Neural cell (in vitro differentiated cells): Measurements from ENCODE around the gene ESPNL. TPM values are rescaled to one million over a fixed set of nuclear protein-coding genes. Genes with fewer than 3 reads are reported as not detected.

Experiments used
- H2AFZ ChIP-seq: fragments of 200-600, 300-800 bp; sonication (generic), shearing (Covaris generic); 2 replicates; pipeline ENCODE4 v1.6.0; 2014; ENCODE audit warnings: low read depth, mild to moderate bottlenecking, antibody characterized with exemption, low read length, moderate library complexity
- H3F3A ChIP-seq: fragments of 200-600 bp; shearing (Covaris generic); 2 replicates; pipeline ENCODE4 v1.6.1; 2016; ENCODE audit warnings: mild to moderate bottlenecking, moderate library complexity, mixed read lengths, antibody characterized with exemption, low read length; ENCODE audit not compliant: insufficient read depth, poor library complexity, severe bottlenecking
- H3K27ac ChIP-seq: fragments of 200-600, 300-800 bp; sonication (generic), shearing (Covaris generic); 2 replicates; pipeline ENCODE4 v1.5.1; 2014; ENCODE audit warnings: mild to moderate bottlenecking, low read length, moderate library complexity
- H3K27me3 ChIP-seq: fragments of 300-800, 200-600 bp; sonication (generic), shearing (Covaris generic); 2 replicates; pipeline ENCODE4 v1.6.0; 2014; ENCODE audit warnings: mild to moderate bottlenecking, low read depth, low read length, moderate library complexity; ENCODE audit not compliant: insufficient read depth
- H3K36me3 ChIP-seq: fragments of 300-800, 200-600 bp; sonication (generic), shearing (Covaris generic); 2 replicates; pipeline ENCODE4 v1.5.1; 2014; ENCODE audit warnings: mild to moderate bottlenecking, antibody characterized with exemption, low read length, moderate library complexity; ENCODE audit not compliant: insufficient read depth
- H3K4me2 ChIP-seq: fragments of 300-800, 200-600 bp; sonication (generic), shearing (Covaris generic); 2 replicates; pipeline ENCODE4 v1.6.0; 2014; ENCODE audit warnings: mild to moderate bottlenecking, low read length
- H3K4me3 ChIP-seq: fragments of 300-800, 200-600 bp; sonication (generic), shearing (Covaris generic); 2 replicates; pipeline ENCODE4 v1.5.1; 2014; ENCODE audit warnings: mild to moderate bottlenecking, low read length, moderate library complexity
- H3K79me2 ChIP-seq: fragments of 200-600 bp; shearing (Covaris generic); replicated peaks from 2 replicates; pipeline ENCODE4 v1.6.0; 2014; ENCODE audit warnings: mild to moderate bottlenecking, low read length, moderate library complexity; ENCODE audit not compliant: insufficient read depth
- H3K9ac ChIP-seq: fragments of 300-800, 200-600 bp; sonication (generic), shearing (Covaris generic); 2 replicates; pipeline ENCODE4 v1.6.1; 2016; ENCODE audit warnings: mild to moderate bottlenecking, low read length, mixed read lengths
- H3K9me2 ChIP-seq: fragments of 200-600 bp; shearing (Covaris generic); 2 replicates; pipeline ENCODE4 v1.6.1; 2016; ENCODE audit warnings: mild to moderate bottlenecking, low read length, mixed read lengths; ENCODE audit not compliant: insufficient read depth
- H3K9me3 ChIP-seq: fragments of 200-600, 300-800 bp; sonication (generic), shearing (Covaris generic); 2 replicates; pipeline ENCODE4 v1.6.1; 2016; ENCODE audit warnings: mild to moderate bottlenecking, mixed run types, low read length, moderate library complexity, mixed read lengths
- H4K20me1 ChIP-seq: fragments of 200-600 bp; shearing (Covaris generic); 2 replicates; pipeline ENCODE4 v1.6.1; 2016; ENCODE audit warnings: mild to moderate bottlenecking, mixed run types; ENCODE audit not compliant: insufficient read depth
- CTCF ChIP-seq: fragments of 450-650 bp; IDR thresholded peaks from 2 replicates; pipeline ENCODE4 v1.5.1; 2014; ENCODE audit warnings: antibody characterized with exemption, mild to moderate bottlenecking, moderate library complexity; ENCODE audit not compliant: poor library complexity, severe bottlenecking
- EP300 ChIP-seq: fragments of 450-650 bp; conservative IDR thresholded peaks from 2 replicates; pipeline ENCODE4 v1.6.1; 2014; ENCODE audit warnings: antibody characterized with exemption, mild to moderate bottlenecking, moderate library complexity; ENCODE audit not compliant: poor library complexity, severe bottlenecking
- EZH2 ChIP-seq: fragments of 200-600, 300-800 bp; shearing (Covaris generic), sonication (generic); IDR thresholded peaks from 2 replicates; pipeline ENCODE4 v1.6.1; 2014; ENCODE audit warnings: antibody characterized with exemption, low read length, borderline replicate concordance, mild to moderate bottlenecking; ENCODE audit not compliant: insufficient read depth, poor library complexity, severe bottlenecking
- MXI1 ChIP-seq: fragments of 450-650 bp; conservative IDR thresholded peaks from 2 replicates; pipeline ENCODE4 v1.6.1; 2014; ENCODE audit warnings: antibody characterized with exemption, mild to moderate bottlenecking; ENCODE audit not compliant: poor library complexity, severe bottlenecking
- POLR2AphosphoS5 ChIP-seq: IDR thresholded peaks from 2 replicates; pipeline ENCODE4 v1.6.1; 2012
- RAD21 ChIP-seq: fragments of 450-650 bp; conservative IDR thresholded peaks from 2 replicates; pipeline ENCODE4 v1.6.1; 2014; ENCODE audit warnings: antibody characterized with exemption, mild to moderate bottlenecking, moderate library complexity
- REST ChIP-seq: IDR thresholded peaks from 2 replicates; pipeline ENCODE4 v1.6.1; 2012; ENCODE audit warnings: borderline replicate concordance
- SMC3 ChIP-seq: fragments of 450-650 bp; conservative IDR thresholded peaks from 2 replicates; pipeline ENCODE4 v1.6.1; 2014; ENCODE audit warnings: antibody characterized with exemption, mild to moderate bottlenecking, moderate library complexity; ENCODE audit not compliant: poor library complexity
- TAF1 ChIP-seq: IDR thresholded peaks from 2 replicates; pipeline ENCODE4 v1.6.1; 2012; ENCODE audit warnings: low read depth
- polyA plus RNA-seq: library from polyadenylated mRNA; depleted of rRNA; stranded (reverse); fragments of >200 nt; gene quantifications from 2 replicates; pipeline ENCODE4 v1.2.3, GENCODE V29; 2014

ESPNL gene
- polyA plus RNA-seq, 1 donor from 2014 or later, result 0.69 TPM

- Histone ChIP-seq H3K4me3 (no peak overlapping the region), H3K9me3 (no peaks in the 10 kb centered on the region), H2AFZ (no peak overlapping the region), H3K27ac (no peak overlapping the region), H3F3A (no peaks in the 10 kb centered on the region), H3K4me2 (no peak overlapping the region), H3K27me3 (no peaks in the 10 kb centered on the region), H4K20me1 (no peaks in the 10 kb centered on the region), H3K9ac (no peak overlapping the region), H3K36me3 (no peaks in the 10 kb centered on the region), H3K79me2 (no peaks in the 10 kb centered on the region), H3K9me2 (no peaks in the 10 kb centered on the region)
- no peak for TF ChIP-seq TAF1
- TF ChIP-seq REST, result no peak
- no peak for TF ChIP-seq SMC3
Measured at GRCh38 chr2:238082827-238083226, 17.3 kb upstream of the ESPNL start.

- no peaks in the 10 kb centered on the region for H4K20me1 ChIP-seq
- no peaks in the 10 kb centered on the region for H3K79me2 ChIP-seq
- no peak overlapping the region for H3K4me3 ChIP-seq
- H3F3A ChIP-seq, result no peaks in the 10 kb centered on the region
- no peak overlapping the region for H3K9ac ChIP-seq
- H2AFZ ChIP-seq, result no peak overlapping the region
- H3K9me2 ChIP-seq, result no peaks in the 10 kb centered on the region
- H3K9me3 ChIP-seq, result no peaks in the 10 kb centered on the region
- H3K4me2 ChIP-seq, result no peak overlapping the region
- no peaks in the 10 kb centered on the region for H3K27me3 ChIP-seq
- no peak overlapping the region for H3K27ac ChIP-seq
- TF ChIP-seq TAF1 (no peak), RAD21 (no peak), MXI1 (no peak), SMC3 (no peak), REST (no peak), POLR2AphosphoS5 (no peak), CTCF (no peak), EZH2 (no peak), EP300 (no peak)
- H3K36me3 ChIP-seq, result no peaks in the 10 kb centered on the region
Measured at GRCh38 chr2:238083919-238084318, 16.2 kb upstream of the ESPNL start.
